Parietal lobe (tissue), 2 donors: ENCODE data around the gene ZNF384. TPM values are rescaled to one million over a fixed set of nuclear protein-coding genes. Genes with fewer than 3 reads are reported as not detected.

Experiments used
- small RNA-seq: library from RNA; depleted of rRNA; stranded (forward); fragments of <200 nt; gene quantifications from one replicate; pipeline ENCODE3, GENCODE V24; 2014; ENCODE audit warnings: low replicate concordance
- total RNA-seq: library from RNA; depleted of rRNA; stranded (reverse); fragments of >200 nt; gene quantifications from one replicate; pipeline ENCODE4 v1.2.3, GENCODE V29; 2014

The ZNF384 gene
- total RNA-seq, result 32.2 TPM

GRCh38 chr12:6688999-6689882 lies at the start of gene ZNF384:
TSS of gene ZNF384 (minus strand) at chr12:6689375. CDS start at chr12:6679520, 9,855 bp downstream.

DNA sequence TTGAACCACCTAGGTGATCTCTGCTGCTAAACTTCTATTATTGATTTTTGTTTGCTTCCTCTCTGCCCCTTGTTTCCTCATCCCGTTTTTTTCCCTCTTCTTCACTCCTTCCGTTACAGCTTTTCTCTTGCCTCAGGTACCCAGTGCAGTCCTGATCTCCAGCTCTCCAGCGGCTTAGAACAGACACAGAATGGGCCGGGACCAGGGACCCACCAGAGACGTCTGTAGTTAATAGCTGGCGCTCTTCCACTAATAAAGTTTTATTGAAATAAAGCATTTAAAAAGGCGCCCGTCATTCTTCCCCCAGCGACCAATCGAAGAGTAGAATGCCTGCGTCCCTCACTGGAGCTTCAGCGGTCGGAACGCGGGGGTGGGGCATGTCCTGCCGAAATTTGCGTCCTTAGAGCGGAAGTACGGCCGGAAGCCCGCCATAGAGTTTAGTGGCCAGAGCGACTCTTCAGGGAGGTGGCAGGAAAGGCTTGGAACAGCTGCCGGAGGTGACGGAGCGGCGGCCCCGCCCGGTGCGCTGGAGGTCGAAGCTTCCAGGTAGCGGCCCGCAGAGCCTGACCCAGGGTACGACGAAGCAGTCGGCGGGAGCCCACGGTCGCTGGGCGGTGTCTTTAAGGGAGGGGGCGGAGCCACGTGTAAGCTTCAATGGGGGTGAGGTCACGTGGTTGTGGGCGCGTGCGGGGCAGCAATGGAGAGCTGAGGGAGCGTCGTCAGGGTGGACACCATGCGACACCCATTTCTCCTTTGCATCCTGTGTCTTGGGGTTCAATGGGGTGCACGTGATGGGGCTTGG lies 34.6 kb upstream of the ZNF384 start, which contains the start of gene COPS7A:
COPS7A (plus strand) TSS at position 440 of the 802 bp plus-strand sequence. CDS start 611 bp downstream, outside the sequence.

GRCh38 chr12:6700646-6701051 lies 11.5 kb upstream of the ZNF384 start, which contains the start of gene PIANP:
TSS of gene PIANP (minus strand) at chr12:6700815. CDS start at chr12:6698061, 2,754 bp downstream.

GRCh38 chr12:6662906-6663742 lies 26.1 kb downstream of the ZNF384 start, which contains the start of gene ING4:
TSS of gene ING4 (minus strand) at chr12:6663119. CDS start at chr12:6663101, 18 bp downstream.

GRCh38 chr12:6647083-6647604 lies 42.0 kb downstream of the ZNF384 start, which contains the start of gene ACRBP:
TSS of gene ACRBP (minus strand) at chr12:6647432. CDS start at chr12:6647366, 66 bp downstream.

DNA sequence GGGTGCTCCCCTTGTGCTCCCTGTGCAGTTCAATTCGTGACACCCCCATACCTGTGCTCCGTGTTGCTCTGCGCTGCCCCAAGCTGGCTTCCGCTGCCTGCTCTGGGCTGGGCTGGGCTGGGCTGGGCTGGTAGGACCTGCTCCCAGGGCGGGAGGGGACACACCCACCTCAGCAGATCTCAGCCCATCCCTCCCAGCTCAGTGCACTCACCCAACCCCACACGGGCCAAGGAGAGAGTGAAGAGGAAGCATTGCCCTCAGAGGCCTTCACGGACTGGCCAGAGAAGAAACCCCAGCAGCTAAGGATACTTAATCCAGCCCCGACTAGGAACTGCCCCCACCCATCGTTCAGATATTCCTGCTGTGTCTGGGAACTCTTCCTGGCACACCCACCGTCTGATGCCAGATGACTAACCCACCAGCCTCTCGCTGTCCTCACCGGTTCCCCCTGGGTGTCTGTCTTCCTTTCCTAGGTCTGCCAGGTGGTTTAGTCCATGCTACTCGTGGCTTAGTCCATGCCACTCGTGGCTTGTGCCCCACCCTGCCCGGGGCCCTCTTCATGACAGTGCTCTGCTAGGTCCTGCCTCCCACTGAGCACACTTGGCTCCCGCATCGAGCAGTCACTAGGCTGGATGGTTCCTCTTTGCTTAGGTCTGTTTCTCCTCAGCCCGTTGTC lies 53.2 kb downstream of the ZNF384 start, which contains the start of gene LPAR5:
LPAR5 (minus strand) TSS at position 104 of the 676 bp plus-strand sequence. CDS start 14,711 bp downstream, outside the sequence.

Small RNA genes lying within 50 kb of the gene (small RNA-seq; reads per million reads assigned to genes)
- gene RNU6-781P, result not detected

Other genes with a start within 250 kb of the ZNF384 start
- gene CD27, start 244.4 kb downstream of the ZNF384 start, total RNA-seq, result 0.63 TPM
- gene TAPBPL, start 237.3 kb downstream of the ZNF384 start, total RNA-seq, result 0.94 TPM
- gene VAMP1, start 218.7 kb downstream of the ZNF384 start, total RNA-seq, result 5.9 TPM
- 33.5 TPM for gene MRPL51, start 196.1 kb downstream of the ZNF384 start, total RNA-seq
- 19.4 TPM for gene NCAPD2, start 195.3 kb downstream of the ZNF384 start, total RNA-seq
- 1,745 TPM for gene GAPDH, start 154.9 kb downstream of the ZNF384 start, total RNA-seq
- 6.6 TPM for gene IFFO1, start 133.3 kb downstream of the ZNF384 start, total RNA-seq
- 18.5 TPM for gene NOP2, start 121.1 kb downstream of the ZNF384 start, total RNA-seq
- 210 TPM for gene CHD4, start 82.0 kb downstream of the ZNF384 start, total RNA-seq
- gene LPAR5, start 53.4 kb downstream of the ZNF384 start, total RNA-seq, result 0.94 TPM
- gene ACRBP, start 41.9 kb downstream of the ZNF384 start, total RNA-seq, result 1.6 TPM
- 83.6 TPM for gene ING4, start 26.3 kb downstream of the ZNF384 start, total RNA-seq
- gene PIANP, start 11.4 kb upstream of the ZNF384 start, total RNA-seq, result 4.1 TPM
- 39.4 TPM for gene COPS7A, start 34.7 kb upstream of the ZNF384 start, total RNA-seq
- gene MLF2, start 63.8 kb upstream of the ZNF384 start, total RNA-seq, result 110 TPM
- gene PTMS, start 77.0 kb upstream of the ZNF384 start, total RNA-seq, result 64.5 TPM
- not detected for gene LAG3, start 83.1 kb upstream of the ZNF384 start, total RNA-seq
- gene CD4, start 100.2 kb upstream of the ZNF384 start, total RNA-seq, result 1.9 TPM
- gene GPR162, start 132.4 kb upstream of the ZNF384 start, total RNA-seq, result 57.0 TPM
- gene P3H3, start 139.0 kb upstream of the ZNF384 start, total RNA-seq, result 25.7 TPM
- gene GNB3, start 151.6 kb upstream of the ZNF384 start, total RNA-seq, result 5.9 TPM
- 4.1 TPM for gene CDCA3, start 161.9 kb upstream of the ZNF384 start, total RNA-seq
- 64.8 TPM for gene USP5, start 162.8 kb upstream of the ZNF384 start, total RNA-seq
- 181 TPM for gene TPI1, start 178.2 kb upstream of the ZNF384 start, total RNA-seq
- 2.8 TPM for gene SPSB2, start 183.9 kb upstream of the ZNF384 start, total RNA-seq
- gene LRRC23, start 215.4 kb upstream of the ZNF384 start, total RNA-seq, result 8.5 TPM
- 146 TPM for gene ENO2, start 225.2 kb upstream of the ZNF384 start, total RNA-seq
- gene ATN1, start 238.6 kb upstream of the ZNF384 start, total RNA-seq, result 22.5 TPM